IMR-90 (cell line): ENCODE results near the gene FNBP1L. TPM values are rescaled to one million over a fixed set of nuclear protein-coding genes. Genes with fewer than 3 reads are reported as not detected.

ENCODE experiments used
- ATAC-seq: fragments of 200-7000 bp; cut with Tn5 transposase; 2 replicates; pipeline ENCODE4 v1.9.1; 2020; ENCODE audit warnings: low read depth, mild to moderate bottlenecking, moderate library complexity
- BruUV-seq: library from RNA; stranded (reverse); fragments of 400-500 nt; replicated peaks from 2 replicates; lab custom pipeline; 2021; lab: Mats Ljungman, UMichigan
- CTCF ChIA-PET: fragments of 300-600 bp; formaldehyde crosslinking; extraction: SDS; loops from one replicate; lab custom pipeline; 2021; ENCODE audit warnings: antibody characterized with exemption; lab: Yijun Ruan, JAX
- POLR2A ChIA-PET: fragments of 300-600 bp; sonication (Branson Sonifier 250); formaldehyde crosslinking; loops from one replicate; lab custom pipeline; 2022; ENCODE audit warnings: antibody characterized with exemption; ENCODE audit not compliant: unreplicated experiment; lab: Charles Lee
- DNase-seq: peaks from one replicate; pipeline ENCODE4 v3.0.0; 2013
- H2AFZ ChIP-seq: replicated peaks from 2 replicates; pipeline ENCODE3; 2013; ENCODE audit warnings: low read length, mild to moderate bottlenecking; ENCODE audit not compliant: poor library complexity
- H2AK5ac ChIP-seq: 2 replicates; pipeline ENCODE4 v1.6.1; 2013; ENCODE audit warnings: low read depth, low read length, inconsistent platforms
- H2AK9ac ChIP-seq: replicated peaks from 2 replicates; pipeline ENCODE3; 2013; ENCODE audit warnings: mild to moderate bottlenecking, low read depth, low read length, moderate library complexity; ENCODE audit not compliant: poor library complexity
- H2BK120ac ChIP-seq: 2 replicates; pipeline ENCODE4 v1.6.1; 2013; ENCODE audit warnings: low read depth, low read length, inconsistent platforms
- H2BK15ac ChIP-seq: 3 replicates; pipeline ENCODE4 v1.6.1; 2013; ENCODE audit warnings: low read depth, low read length, inconsistent platforms
- H2BK20ac ChIP-seq: 2 replicates; pipeline ENCODE4 v1.6.1; 2013; ENCODE audit warnings: low read depth, mild to moderate bottlenecking, inconsistent platforms, low read length, moderate library complexity
- H2BK5ac ChIP-seq: 2 replicates; pipeline ENCODE4 v1.6.1; 2013; ENCODE audit warnings: mild to moderate bottlenecking, low read depth, low read length, inconsistent platforms; ENCODE audit not compliant: poor library complexity, severe bottlenecking
- H3K14ac ChIP-seq: replicated peaks from 2 replicates; pipeline ENCODE4 v1.6.1; 2013; ENCODE audit warnings: low read depth, low read length, inconsistent platforms
- H3K18ac ChIP-seq: 2 replicates; pipeline ENCODE4 v1.6.1; 2013; ENCODE audit warnings: low read depth, low read length, control low read depth
- H3K23ac ChIP-seq: 2 replicates; pipeline ENCODE4 v1.6.1; 2013; ENCODE audit warnings: low read depth, low read length, inconsistent platforms
- H3K27ac ChIP-seq: 2 replicates; pipeline ENCODE4 v1.5.1; 2013; ENCODE audit warnings: mild to moderate bottlenecking, control low read depth, low read length; ENCODE audit not compliant: insufficient read depth
- H3K27me3 ChIP-seq: 2 replicates; pipeline ENCODE4 v1.6.1; 2013; ENCODE audit warnings: low read length; ENCODE audit not compliant: control insufficient read depth, insufficient read depth
- H3K36me3 ChIP-seq: 2 replicates; pipeline ENCODE4 v1.6.1; 2013; ENCODE audit warnings: low read length, mixed read lengths; ENCODE audit not compliant: control insufficient read depth, insufficient read depth
- H3K4ac ChIP-seq: 2 replicates; pipeline ENCODE4 v1.6.1; 2013; ENCODE audit warnings: low read depth, low read length, inconsistent platforms
- H3K4me1 ChIP-seq: 2 replicates; pipeline ENCODE4 v1.6.1; 2013; ENCODE audit warnings: low read length, mixed read lengths; ENCODE audit not compliant: control insufficient read depth, insufficient read depth
- H3K4me2 ChIP-seq: 2 replicates; pipeline ENCODE4 v1.6.1; 2013; ENCODE audit warnings: low read depth, mild to moderate bottlenecking, control low read depth, low read length, moderate library complexity
- H3K4me3 ChIP-seq: 2 replicates; pipeline ENCODE4 v1.5.1; 2013; ENCODE audit warnings: low read depth, mild to moderate bottlenecking, control low read depth, low read length, moderate library complexity; ENCODE audit not compliant: insufficient read depth
- H3K56ac ChIP-seq: 2 replicates; pipeline ENCODE4 v1.6.1; 2013; ENCODE audit warnings: low read length, inconsistent platforms; ENCODE audit not compliant: insufficient read depth; ENCODE audit errors: extremely low read depth
- H3K79me1 ChIP-seq, 2 experiments: 2 replicates each; pipeline ENCODE4 v1.6.1; 2013; ENCODE audit warnings: low read length in 2 of 2, inconsistent platforms in 1 of 2, low read depth in 1 of 2
- H3K9ac ChIP-seq: 2 replicates; pipeline ENCODE4 v1.6.1; 2013; ENCODE audit warnings: low read depth, low read length, control low read depth
- H3K9me1 ChIP-seq: 2 replicates; pipeline ENCODE4 v1.6.1; 2013; ENCODE audit warnings: low read length, inconsistent platforms; ENCODE audit not compliant: insufficient read depth
- H3K9me3 ChIP-seq: 2 replicates; pipeline ENCODE4 v1.6.1; 2013; ENCODE audit warnings: low read length; ENCODE audit not compliant: control insufficient read depth, insufficient read depth
- H4K20me1 ChIP-seq: 2 replicates; pipeline ENCODE4 v1.6.1; 2013; ENCODE audit warnings: low read length, inconsistent platforms; ENCODE audit not compliant: insufficient read depth
- H4K5ac ChIP-seq: 2 replicates; pipeline ENCODE4 v1.6.1; 2013; ENCODE audit warnings: mild to moderate bottlenecking, low read depth, low read length, control low read depth
- H4K8ac ChIP-seq, 2 experiments: 2 replicates each; pipeline ENCODE4 v1.6.1; 2013; ENCODE audit warnings: low read depth in 2 of 2, low read length in 2 of 2, control low read depth in 1 of 2, inconsistent platforms in 1 of 2
- H4K91ac ChIP-seq: 2 replicates; pipeline ENCODE4 v1.6.1; 2013; ENCODE audit warnings: low read depth, low read length, inconsistent platforms; ENCODE audit not compliant: insufficient read depth
- BHLHE40 ChIP-seq: fragments of 150-350 bp; IDR thresholded peaks from 2 replicates; pipeline ENCODE4 v1.6.1; 2016; ENCODE audit warnings: mild to moderate bottlenecking, low read depth, low read length
- CEBPB ChIP-seq: IDR thresholded peaks from 2 replicates; pipeline ENCODE4 v1.6.1; 2012; ENCODE audit warnings: low read depth, low read length, improper control_type of control experiment
- CHD1 ChIP-seq: IDR thresholded peaks from 2 replicates; pipeline ENCODE4 v1.6.1; 2012; ENCODE audit warnings: low read depth, low read length, improper control_type of control experiment
- MAZ ChIP-seq: IDR thresholded peaks from 2 replicates; pipeline ENCODE4 v1.6.1; 2012; ENCODE audit warnings: low read depth, mild to moderate bottlenecking, low read length, improper control_type of control experiment, moderate library complexity, borderline replicate concordance
- MXI1 ChIP-seq: IDR thresholded peaks from 2 replicates; pipeline ENCODE4 v1.6.1; 2012; ENCODE audit warnings: low read depth, mild to moderate bottlenecking, low read length, moderate library complexity, borderline replicate concordance
- POLR2A ChIP-seq: IDR thresholded peaks from 2 replicates; pipeline ENCODE4 v1.6.1; 2012; ENCODE audit warnings: mild to moderate bottlenecking, low read depth, low read length
- RAD21 ChIP-seq: IDR thresholded peaks from 2 replicates; pipeline ENCODE4 v1.6.1; 2012; ENCODE audit warnings: low read length, improper control_type of control experiment
- RCOR1 ChIP-seq: IDR thresholded peaks from 2 replicates; pipeline ENCODE4 v1.6.1; 2012; ENCODE audit warnings: mild to moderate bottlenecking, low read length, improper control_type of control experiment; ENCODE audit not compliant: insufficient replicate concordance
- RFX5 ChIP-seq: IDR thresholded peaks from 2 replicates; pipeline ENCODE4 v1.8.0; 2012; ENCODE audit warnings: low read depth, mild to moderate bottlenecking, low read length, moderate library complexity
- WGBS, 2 experiments: methylation state at CpG; one replicate each; pipeline versions ENCODE4 v1.1.5 to v1.1.7; 2013; ENCODE audit warnings: missing lambda C conversion rate in 2 of 2; ENCODE audit not compliant: insufficient read length in 1 of 2; ENCODE audit errors: extremely low coverage in 2 of 2; 5-methylcytosine and 5-hydroxymethylcytosine counted together
- dilution Hi-C: fragments of 300-500 bp; cut with HindIII; formaldehyde crosslinking; loops from one replicate; pipeline ENCODE4 v1.14.3; 2018; ENCODE audit warnings: low sequenced_read_pairs; ENCODE audit not compliant: unreplicated experiment
- in situ Hi-C: fragments of 300-500 bp; cut with MboI; formaldehyde crosslinking; loops from 3 replicates; pipeline ENCODE4 v1.14.3; 2019; ENCODE audit warnings: low sequenced_read_pairs, inconsistent platforms, mixed read lengths
- intact Hi-C: fragments of 100-400 bp; cut with micrococcal nuclease; formaldehyde crosslinking; loops from 2 replicates; pipeline ENCODE4 v1.10.0; 2022
- polyA plus RNA-seq, 3 experiments: library from polyadenylated mRNA; depleted of rRNA; stranded (reverse); fragments of >200 nt; gene quantifications; 2 replicates each; pipeline ENCODE4 v1.2.3, GENCODE V29; 2012; ENCODE audit warnings: low replicate concordance in 1 of 3
- total RNA-seq: library from RNA; depleted of rRNA; stranded (reverse); fragments of >200 nt; gene quantifications from 2 replicates; pipeline ENCODE4 v1.2.3, GENCODE V29; 2012
- TF ChIP-seq, protein P1 (sequence below): fragments of 150-350 bp; IDR thresholded peaks from 2 replicates; pipeline ENCODE4 v1.6.1; 2017; ENCODE audit warnings: mild to moderate bottlenecking, antibody characterized with exemption, low read length, low read depth

Gene FNBP1L
- total and polyA plus RNA-seq, 2 of the 4 experiments (the other 2 are of a cell fraction): 9.3 to 15.2 TPM

DNA sequence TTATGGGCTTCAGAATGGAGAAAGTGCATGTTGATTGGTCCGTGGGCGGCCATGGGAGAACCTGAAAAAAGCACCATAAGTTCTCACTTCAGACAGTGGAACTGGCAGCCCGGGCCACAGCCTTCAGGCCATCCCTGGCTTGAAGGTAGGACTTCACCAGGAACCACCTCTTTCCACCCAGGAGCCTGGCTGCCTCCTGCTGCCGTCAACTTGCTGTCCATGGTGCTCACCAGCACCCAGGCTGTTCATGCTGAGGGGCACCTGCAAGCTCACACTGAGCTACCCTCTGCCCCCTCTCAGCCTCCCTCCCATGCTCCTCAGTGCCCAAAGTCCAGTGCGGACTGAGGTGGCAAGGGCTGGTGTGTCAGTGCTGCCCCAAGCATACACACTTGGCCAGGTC is 12.9 kb upstream of the FNBP1L start:
- Histone ChIP-seq H3K18ac (no peak overlapping the region), H3K27me3 (peaks cover 21% of the 10 kb centered on the region), H3K79me1 (no peaks in the 10 kb centered on the region), H2BK20ac (no peak overlapping the region), H3K27ac (no peak overlapping the region), H3K9ac (no peak overlapping the region), H3K4me2 (no peak overlapping the region), H3K36me3 (no peaks in the 10 kb centered on the region), H2BK120ac (no peak overlapping the region), H2AK5ac (no peak overlapping the region), H3K14ac (no peak overlapping the region), H4K8ac (no peak overlapping the region), H3K23ac (no peak overlapping the region), H2AK9ac (no peak overlapping the region), H2AFZ (no peak overlapping the region), H3K56ac (no peak overlapping the region), H4K5ac (no peak overlapping the region), H3K4me3 (no peak overlapping the region), H4K20me1 (no peaks in the 10 kb centered on the region), H2BK15ac (no peak overlapping the region), H3K4ac (no peak overlapping the region), H3K9me3 (peaks cover 2% of the 10 kb centered on the region; the same call in 1 of the 2 replicates), H3K9me1 (no peaks in the 10 kb centered on the region), H4K91ac (no peak overlapping the region), H3K4me1 (no peaks in the 10 kb centered on the region), H2BK5ac (no peak overlapping the region)
- intact Hi-C loops (loop anchor here (5.0 kb wide), 1 partner anchor 302 kb away; no protein-coding TSS in a partner anchor), dilution Hi-C loops (no loop called here), in situ Hi-C loops (no loop called here)
- ChIA-PET POLR2A (no interaction called here), CTCF (no interaction called here)
- no TSS peak for BruUV-seq
- DNase-seq: no peak
- ATAC-seq: no peak
- WGBS, 2 experiments: 63% methylated on average over 2 of the region's 5 CpGs; no CpG with 5 or more reads in 1 of the 2 experiments
- no peak for TF ChIP-seq CEBPB
- no peak for TF ChIP-seq MXI1
- TF ChIP-seq, protein P1, sequence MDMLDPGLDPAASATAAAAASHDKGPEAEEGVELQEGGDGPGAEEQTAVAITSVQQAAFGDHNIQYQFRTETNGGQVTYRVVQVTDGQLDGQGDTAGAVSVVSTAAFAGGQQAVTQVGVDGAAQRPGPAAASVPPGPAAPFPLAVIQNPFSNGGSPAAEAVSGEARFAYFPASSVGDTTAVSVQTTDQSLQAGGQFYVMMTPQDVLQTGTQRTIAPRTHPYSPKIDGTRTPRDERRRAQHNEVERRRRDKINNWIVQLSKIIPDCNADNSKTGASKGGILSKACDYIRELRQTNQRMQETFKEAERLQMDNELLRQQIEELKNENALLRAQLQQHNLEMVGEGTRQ: no peak
- TF ChIP-seq RCOR1: no peak
- TF ChIP-seq RAD21: no peak
- no peak for TF ChIP-seq BHLHE40
- no peak for TF ChIP-seq RFX5
- TF ChIP-seq MAZ: no peak
- TF ChIP-seq CHD1: no peak
- TF ChIP-seq POLR2A: no peak
